HG03575 (cell line): Measurements from ENCODE around the gene HSPA12B.

Source experiments
- ATAC-seq: cut with Tn5 transposase; IDR thresholded peaks from one replicate; pipeline ENCODE4 v1.9.1; 2021; ENCODE audit not compliant: unreplicated experiment, insufficient number of reproducible peaks, low FRiP score; ENCODE audit errors: extremely low read depth

HSPA12B gene

GRCh38 chr20:3796477-3797225 lies 64.2 kb downstream of the HSPA12B start:
- ATAC-seq = no peak

GRCh38 chr20:3797226-3797545 lies 64.7 kb downstream of the HSPA12B start:
- ATAC-seq = no peak

- ATAC-seq = no peak
Measured at GRCh38 chr20:3797592-3798372, 65.3 kb downstream of the HSPA12B start.

- ATAC-seq = no peak
Measured at GRCh38 chr20:3798373-3798768, 65.9 kb downstream of the HSPA12B start.

- no peak for ATAC-seq
Measured at GRCh38 chr20:3798908-3799248, 66.4 kb downstream of the HSPA12B start.

GRCh38 chr20:3800256-3800877 lies 67.9 kb downstream of the HSPA12B start:
- ATAC-seq = no peak

- ATAC-seq = no peak
Measured at GRCh38 chr20:3800878-3801260, 68.4 kb downstream of the HSPA12B start.

GRCh38 chr20:3801299-3801698 lies 68.8 kb downstream of the HSPA12B start:
- no peak for ATAC-seq

GRCh38 chr20:3801846-3802245 lies 69.4 kb downstream of the HSPA12B start:
- ATAC-seq = no peak
